Prostate gland (tissue), 2 donors: Measurements from ENCODE around the gene CD47.

Source experiments
- CTCF ChIP-seq, 4 experiments: fragments of 200-600 bp in 2 of 4; fragments of 450-650 bp in 2 of 4; sonication (generic) in 2 of 4; IDR thresholded peaks; 1 replicate in 3 of 4; 2 replicates in 1 of 4; pipeline ENCODE4 v1.5.1; 2016 to 2019; ENCODE audit warnings: antibody characterized with exemption in 4 of 4, mild to moderate bottlenecking in 2 of 4, moderate library complexity in 2 of 4
- POLR2A ChIP-seq: fragments of 450-650 bp; IDR thresholded peaks from one replicate; pipeline ENCODE4 v1.6.1; 2016; ENCODE audit warnings: antibody characterized with exemption, mild to moderate bottlenecking
- POLR2AphosphoS5 ChIP-seq: sonication (generic); formaldehyde crosslinking; IDR thresholded peaks from one replicate; pipeline ENCODE4 v1.6.1; 2017; ENCODE audit warnings: antibody characterized with exemption

GRCh38 chr3:108123326-108123725 is 32.5 kb upstream of the CD47 start:
- no peak for TF ChIP-seq POLR2A
- no peak for TF ChIP-seq POLR2AphosphoS5
- no peak for TF ChIP-seq CTCF (IDR thresholded peaks at IDR 0.05)
